ENCODE data around the gene CBFA2T2. TPM values are rescaled to one million over a fixed set of nuclear protein-coding genes. Genes with fewer than 3 reads are reported as not detected.
"Not testable (repeated sequence)": the region's sequence is repeated elsewhere in the genome, so short reads cannot be mapped to it uniquely, and the experiment has no call there.

The CBFA2T2 gene
- total RNA-seq, 1 donor: 11.2 TPM

- H4K20me1 ChIP-seq (ENCODE audit: insufficient read depth, low read length): no peaks in the 10 kb centered on the region
- H3K9me3 ChIP-seq (ENCODE audit: low read depth, low read length): no peaks in the 10 kb centered on the region
- no peaks in the 10 kb centered on the region for H3K79me2 ChIP-seq (ENCODE audit: insufficient read depth, low read length)
- no peaks in the 10 kb centered on the region for H3K27me3 ChIP-seq (ENCODE audit: insufficient read depth, low read length)
- no peak overlapping the region for H2AFZ ChIP-seq (ENCODE audit: low read length)
- no peak for TF ChIP-seq CTCF (IDR thresholded peaks at IDR 0.05; ENCODE audit: extremely low read depth, low read depth, low read length)
- peak; percentile 13 for DNase-seq (ENCODE audit: insufficient read length, low spot score, missing footprints)
- H3K4me2 ChIP-seq (ENCODE audit: insufficient read depth, low read length): no peak overlapping the region
- peaks cover 6% of the 10 kb centered on the region for H3K4me1 ChIP-seq (ENCODE audit: insufficient read depth, low read length)
- H3K4me3 ChIP-seq (ENCODE audit: insufficient read depth, low read length): no peak overlapping the region
- H3K36me3 ChIP-seq (ENCODE audit: insufficient read depth, low read length): no peaks in the 10 kb centered on the region
- no peak overlapping the region for H3K27ac ChIP-seq (ENCODE audit: low read depth, low read length)
Observed at GRCh38 chr20:33445881-33446625, 43.8 kb upstream of the CBFA2T2 start.

GRCh38 chr20:33450867-33451266, 39.0 kb upstream of the CBFA2T2 start:
- H3K27ac ChIP-seq (ENCODE audit: low read depth, low read length): no peak overlapping the region
- no peaks in the 10 kb centered on the region for H3K4me1 ChIP-seq (ENCODE audit: insufficient read depth, low read length)
- H3K79me2 ChIP-seq (ENCODE audit: insufficient read depth, low read length): no peaks in the 10 kb centered on the region
- no peaks in the 10 kb centered on the region for H3K36me3 ChIP-seq (ENCODE audit: insufficient read depth, low read length)
- no peak overlapping the region for H3K4me2 ChIP-seq (ENCODE audit: insufficient read depth, low read length)
- H4K20me1 ChIP-seq (ENCODE audit: insufficient read depth, low read length): no peaks in the 10 kb centered on the region
- peak; percentile 90 for DNase-seq (ENCODE audit: insufficient read length, low spot score, missing footprints)
- H2AFZ ChIP-seq (ENCODE audit: low read length): no peak overlapping the region
- H3K4me3 ChIP-seq (ENCODE audit: insufficient read depth, low read length): no peak overlapping the region
- TF ChIP-seq CTCF (IDR thresholded peaks at IDR 0.05; ENCODE audit: extremely low read depth, low read depth, low read length): no peak
- H3K9me3 ChIP-seq (ENCODE audit: low read depth, low read length): no peaks in the 10 kb centered on the region
- H3K27me3 ChIP-seq (ENCODE audit: insufficient read depth, low read length): no peaks in the 10 kb centered on the region

- not testable (repeated sequence) for H2AFZ ChIP-seq (ENCODE audit: low read length); H3K4me1 ChIP-seq (ENCODE audit: insufficient read depth, low read length); H3K9me3 ChIP-seq (ENCODE audit: low read depth, low read length); H4K20me1 ChIP-seq (ENCODE audit: insufficient read depth, low read length); H3K4me3 ChIP-seq (ENCODE audit: insufficient read depth, low read length); H3K4me2 ChIP-seq (ENCODE audit: insufficient read depth, low read length); H3K79me2 ChIP-seq (ENCODE audit: insufficient read depth, low read length); H3K27ac ChIP-seq (ENCODE audit: low read depth, low read length); H3K36me3 ChIP-seq (ENCODE audit: insufficient read depth, low read length); H3K27me3 ChIP-seq (ENCODE audit: insufficient read depth, low read length)
- peak; percentile 89 for TF ChIP-seq CTCF (IDR thresholded peaks at IDR 0.05; ENCODE audit: extremely low read depth, low read depth, low read length)
- peak; percentile 95 for DNase-seq (ENCODE audit: insufficient read length, low spot score, missing footprints)
Observed at GRCh38 chr20:33456916-33457642, 32.8 kb upstream of the CBFA2T2 start.

- no peaks in the 10 kb centered on the region for H3K79me2 ChIP-seq (ENCODE audit: insufficient read depth, low read length)
Observed at GRCh38 chr20:33459599-33459998, 30.3 kb upstream of the CBFA2T2 start.

More at GRCh38 chr20:33459599-33459998, 30.3 kb upstream of the CBFA2T2 start:
- no peaks in the 10 kb centered on the region for H3K9me3 ChIP-seq (ENCODE audit: low read depth, low read length)
- no peak overlapping the region for H3K27ac ChIP-seq (ENCODE audit: low read depth, low read length)
- TF ChIP-seq CTCF (IDR thresholded peaks at IDR 0.05; ENCODE audit: extremely low read depth, low read depth, low read length): no peak
- H4K20me1 ChIP-seq (ENCODE audit: insufficient read depth, low read length): no peaks in the 10 kb centered on the region
- H2AFZ ChIP-seq (ENCODE audit: low read length): no peak overlapping the region
- no peaks in the 10 kb centered on the region for H3K36me3 ChIP-seq (ENCODE audit: insufficient read depth, low read length)
- DNase-seq (ENCODE audit: insufficient read length, low spot score, missing footprints): peak; percentile 5
- H3K4me2 ChIP-seq (ENCODE audit: insufficient read depth, low read length): no peak overlapping the region
- no peak overlapping the region for H3K4me3 ChIP-seq (ENCODE audit: insufficient read depth, low read length)
- H3K27me3 ChIP-seq (ENCODE audit: insufficient read depth, low read length): no peaks in the 10 kb centered on the region
- no peaks in the 10 kb centered on the region for H3K4me1 ChIP-seq (ENCODE audit: insufficient read depth, low read length)
